HG02759 (cell line): Measurements from ENCODE around the gene TSPAN2.

ENCODE experiments used
- ATAC-seq: cut with Tn5 transposase; IDR thresholded peaks from one replicate; pipeline ENCODE4 v1.9.1; 2021; ENCODE audit warnings: mild to moderate bottlenecking, moderate library complexity; ENCODE audit not compliant: unreplicated experiment

TSPAN2 gene

GRCh38 chr1:115089420-115090185 is at the start of gene TSPAN2:
Gene TSPAN2, minus strand, starts transcription at chr1:115089503. Its CDS starts 71 bp downstream, at chr1:115089432.
- ATAC-seq = no peak

GRCh38 chr1:115138973-115139372 is 49.7 kb upstream of the TSPAN2 start:
- peak; percentile 96 for ATAC-seq

- ATAC-seq = no peak
These were observed 49.0 kb upstream of the TSPAN2 start for GRCh38 chr1:115138271-115138670.

- ATAC-seq = no peak
These were observed 47.9 kb upstream of the TSPAN2 start for GRCh38 chr1:115137191-115137590.

GRCh38 chr1:115136706-115137105 is 47.4 kb upstream of the TSPAN2 start:
- ATAC-seq = no peak

- ATAC-seq = no peak
These were observed 46.8 kb upstream of the TSPAN2 start for GRCh38 chr1:115136106-115136505.

- ATAC-seq = no peak
These were observed 46.4 kb upstream of the TSPAN2 start for GRCh38 chr1:115135681-115136080.

GRCh38 chr1:115134850-115135480 is 45.7 kb upstream of the TSPAN2 start:
- no peak for ATAC-seq

GRCh38 chr1:115134231-115134630 is 44.9 kb upstream of the TSPAN2 start:
- ATAC-seq = no peak

GRCh38 chr1:115133440-115133839 is 44.1 kb upstream of the TSPAN2 start:
- no peak for ATAC-seq

GRCh38 chr1:115130786-115131185 is 41.5 kb upstream of the TSPAN2 start:
- ATAC-seq = no peak

GRCh38 chr1:115129071-115129640 is 39.9 kb upstream of the TSPAN2 start:
- ATAC-seq = no peak

GRCh38 chr1:115127539-115127938 is 38.2 kb upstream of the TSPAN2 start:
- ATAC-seq = no peak

GRCh38 chr1:115126516-115126915 is 37.2 kb upstream of the TSPAN2 start:
- no peak for ATAC-seq

GRCh38 chr1:115123116-115123515 is 33.8 kb upstream of the TSPAN2 start:
- ATAC-seq = no peak

GRCh38 chr1:115121793-115122192 is 32.5 kb upstream of the TSPAN2 start:
- no peak for ATAC-seq

- no peak for ATAC-seq
These were observed 31.0 kb upstream of the TSPAN2 start for GRCh38 chr1:115120296-115120695.

GRCh38 chr1:115118611-115119010 is 29.3 kb upstream of the TSPAN2 start:
- no peak for ATAC-seq

GRCh38 chr1:115118086-115118485 is 28.8 kb upstream of the TSPAN2 start:
- ATAC-seq = no peak

- ATAC-seq = no peak
These were observed 28.0 kb upstream of the TSPAN2 start for GRCh38 chr1:115117298-115117697.

- ATAC-seq = no peak
These were observed 27.2 kb upstream of the TSPAN2 start for GRCh38 chr1:115116512-115116911.

GRCh38 chr1:115115521-115116161 is 26.3 kb upstream of the TSPAN2 start:
- no peak for ATAC-seq
